ENCODE measurements around the gene TEK. TPM values are rescaled to one million over a fixed set of nuclear protein-coding genes. Genes with fewer than 3 reads are reported as not detected.

The TEK gene
- total RNA-seq, 1 donor from 2014 or later: 0.26 TPM

GRCh38 chr9:27192291-27192960 lies 83.4 kb downstream of the TEK start:
- TF ChIP-seq CTCF (IDR thresholded peaks at IDR 0.05; ENCODE audit: insufficient read depth, low read length, severe bottlenecking): no peak
- Histone ChIP-seq H3K27me3 (ENCODE audit: control insufficient read depth, insufficient read depth, low read length) (no peaks in the 10 kb centered on the region), H3K36me3 (ENCODE audit: control insufficient read depth, insufficient read depth, low read length) (no peaks in the 10 kb centered on the region), H3K4me3 (ENCODE audit: low read depth, low read length) (no peak overlapping the region)
- FAIRE-seq: no peak
- DNase-seq (ENCODE audit: low read depth): no peak

- no peaks in the 10 kb centered on the region for H3K36me3 ChIP-seq (ENCODE audit: control insufficient read depth, insufficient read depth, low read length)
- TF ChIP-seq CTCF (IDR thresholded peaks at IDR 0.05; ENCODE audit: insufficient read depth, low read length, severe bottlenecking): no peak
- FAIRE-seq: no peak
Measured at GRCh38 chr9:27193886-27194285, 84.9 kb downstream of the TEK start.

GRCh38 chr9:27194401-27195091 lies 85.5 kb downstream of the TEK start:
- H3K4me3 ChIP-seq (ENCODE audit: low read depth, low read length): no peak overlapping the region
- peak; percentile 76 for DNase-seq (ENCODE audit: low read depth)
- TF ChIP-seq CTCF (IDR thresholded peaks at IDR 0.05; ENCODE audit: insufficient read depth, low read length, severe bottlenecking): no peak
- no peaks in the 10 kb centered on the region for H3K27me3 ChIP-seq (ENCODE audit: control insufficient read depth, insufficient read depth, low read length)
- no peaks in the 10 kb centered on the region for H3K36me3 ChIP-seq (ENCODE audit: control insufficient read depth, insufficient read depth, low read length)
- no peak for FAIRE-seq

More at GRCh38 chr9:27193886-27194285, 84.9 kb downstream of the TEK start:
- Histone ChIP-seq H3K4me3 (ENCODE audit: low read depth, low read length) (no peak overlapping the region), H3K27me3 (ENCODE audit: control insufficient read depth, insufficient read depth, low read length) (no peaks in the 10 kb centered on the region)
- DNase-seq (ENCODE audit: low read depth): no peak

- no peak for DNase-seq (ENCODE audit: low read depth)
- no peaks in the 10 kb centered on the region for H3K36me3 ChIP-seq (ENCODE audit: control insufficient read depth, insufficient read depth, low read length)
- H3K4me3 ChIP-seq (ENCODE audit: low read depth, low read length): no peak overlapping the region
- H3K27me3 ChIP-seq (ENCODE audit: control insufficient read depth, insufficient read depth, low read length): no peaks in the 10 kb centered on the region
- no peak for FAIRE-seq
- no peak for TF ChIP-seq CTCF (IDR thresholded peaks at IDR 0.05; ENCODE audit: insufficient read depth, low read length, severe bottlenecking)
Measured at GRCh38 chr9:27195191-27195590, 86.2 kb downstream of the TEK start.

GRCh38 chr9:27196383-27196782 lies 87.4 kb downstream of the TEK start:
- FAIRE-seq (no peak), DNase-seq (ENCODE audit: low read depth) (peak; percentile 72)
- TF ChIP-seq CTCF (IDR thresholded peaks at IDR 0.05; ENCODE audit: insufficient read depth, low read length, severe bottlenecking): no peak
- Histone ChIP-seq H3K27me3 (ENCODE audit: control insufficient read depth, insufficient read depth, low read length) (no peaks in the 10 kb centered on the region), H3K4me3 (ENCODE audit: low read depth, low read length) (no peak overlapping the region), H3K36me3 (ENCODE audit: control insufficient read depth, insufficient read depth, low read length) (no peaks in the 10 kb centered on the region)

All from bronchial epithelial cell (primary cell).